NCI-H2227 (cell line): Measurements from ENCODE around the gene RABEP1.

Experiments
- DNase-seq: peaks from one replicate; lab custom pipeline; 2025; ENCODE audit not compliant: unreplicated experiment; lab: John Stamatoyannopoulos, UW

The RABEP1 gene

DNA sequence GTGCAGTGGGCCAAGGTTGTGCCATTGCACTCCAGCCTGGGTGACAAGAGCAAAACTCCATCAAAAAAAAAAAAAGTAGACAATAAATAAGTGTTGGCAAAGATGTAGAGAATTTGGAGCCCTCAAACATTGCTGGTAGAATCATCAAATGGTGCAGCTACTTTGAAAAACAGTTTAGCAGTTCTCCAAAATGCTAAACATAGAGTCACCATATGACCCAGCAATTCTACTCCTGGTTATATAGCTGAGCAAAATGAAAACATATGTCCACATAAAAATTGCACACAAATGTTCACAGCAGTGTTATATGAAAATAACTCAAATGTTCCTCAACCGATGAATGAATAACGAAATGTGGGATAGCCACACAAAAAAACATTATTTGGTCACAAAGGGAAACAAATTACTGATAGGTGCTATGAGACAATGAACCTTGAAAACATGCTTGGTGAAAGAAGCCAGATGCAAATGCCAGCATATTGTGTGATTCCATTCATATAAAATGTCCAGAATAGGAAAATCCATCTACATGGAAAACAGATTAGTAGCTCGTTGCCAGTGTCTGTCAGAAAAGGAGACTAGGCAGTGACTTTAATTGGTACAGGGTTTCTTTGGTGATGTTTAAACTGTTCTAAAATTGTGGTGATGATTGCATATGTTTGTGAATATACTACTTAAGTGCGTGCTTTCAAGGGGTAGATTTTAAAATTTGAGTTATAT, 12.7 kb upstream of the RABEP1 start:
- no peak for DNase-seq

DNA sequence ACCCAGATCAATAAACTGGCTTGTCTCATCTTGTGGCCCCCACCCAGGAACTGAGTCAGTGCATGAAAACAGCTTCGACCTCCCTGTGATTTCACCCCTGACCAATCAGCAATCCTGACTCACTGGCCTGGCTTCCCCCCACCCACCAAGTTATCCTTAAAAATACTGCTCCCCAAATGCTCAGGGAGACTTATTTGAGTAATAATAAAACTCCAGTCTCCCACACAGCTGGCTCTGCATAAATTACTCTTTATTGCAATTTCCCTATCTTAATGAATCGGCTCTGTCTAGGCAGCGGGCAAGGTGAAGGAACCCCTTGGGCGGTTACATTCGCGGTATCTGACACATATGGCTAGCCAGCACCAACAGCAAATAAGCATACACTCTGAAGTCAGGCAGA, 9.8 kb upstream of the RABEP1 start:
- DNase-seq: no peak

DNA sequence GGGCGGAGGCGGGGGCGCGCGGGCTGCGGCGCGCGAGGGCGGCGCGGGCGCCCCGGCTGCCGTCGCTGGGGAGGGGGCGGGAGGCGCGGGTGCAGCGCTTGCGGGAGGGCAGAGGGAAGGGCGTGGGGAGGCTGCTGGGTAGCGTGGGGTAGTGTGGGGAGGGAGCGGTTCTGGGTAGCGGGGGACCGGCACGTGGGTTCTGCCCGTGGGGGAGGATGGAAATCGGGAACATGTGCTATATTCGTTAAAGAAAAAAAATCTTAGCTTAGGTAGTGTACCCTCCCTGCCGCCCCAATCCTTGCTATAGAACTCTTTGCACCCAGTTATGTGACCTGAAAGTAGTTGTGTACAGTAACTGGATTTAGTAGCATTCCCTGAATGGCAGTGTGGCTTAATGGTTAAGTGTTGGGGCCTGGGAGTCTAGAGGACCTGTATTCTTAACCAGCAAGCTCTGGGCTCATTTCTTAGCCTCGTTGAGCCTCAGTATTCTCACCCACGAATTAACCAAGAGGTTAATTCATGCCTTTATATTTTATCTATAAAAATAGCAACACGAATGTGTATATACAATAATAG, 646 bp downstream of the RABEP1 start:
- DNase-seq: peak; percentile 8

DNA sequence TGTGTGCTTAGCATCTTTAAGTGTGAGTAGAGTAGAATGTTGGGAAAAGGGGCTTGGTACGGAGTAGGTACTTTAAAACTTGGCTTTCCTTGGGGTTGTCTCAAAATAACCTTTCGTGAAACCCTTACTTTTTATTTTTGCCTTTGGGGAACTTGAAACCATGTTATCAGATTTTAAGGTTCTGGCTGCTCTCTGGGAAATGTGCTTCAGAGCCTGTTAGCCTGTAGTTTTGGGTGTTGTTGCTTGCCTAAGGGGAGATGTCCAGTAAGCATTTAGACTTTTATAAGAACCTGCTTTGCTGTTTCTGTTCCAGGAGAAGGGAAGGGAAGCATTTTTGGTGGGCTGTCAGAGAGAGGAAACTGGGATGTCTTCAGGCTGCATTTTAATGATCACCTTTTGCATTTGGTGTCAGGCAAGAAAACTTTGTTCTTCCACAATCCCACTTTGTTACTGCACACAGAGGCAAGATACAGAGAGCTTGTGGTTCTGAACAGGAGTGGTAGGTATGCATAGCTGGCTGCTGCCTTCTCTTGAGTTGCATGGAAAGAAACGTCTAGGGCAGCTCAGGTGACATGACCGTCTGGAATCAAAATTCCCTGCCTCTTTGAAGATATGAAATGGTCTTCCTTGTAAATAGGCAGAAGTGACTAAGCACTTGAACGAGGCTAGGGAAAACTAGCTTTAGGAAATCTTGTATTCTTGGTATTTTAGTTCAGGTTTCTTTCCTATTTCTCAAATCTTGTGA, 1.7 kb downstream of the RABEP1 start:
- no peak for DNase-seq

DNA sequence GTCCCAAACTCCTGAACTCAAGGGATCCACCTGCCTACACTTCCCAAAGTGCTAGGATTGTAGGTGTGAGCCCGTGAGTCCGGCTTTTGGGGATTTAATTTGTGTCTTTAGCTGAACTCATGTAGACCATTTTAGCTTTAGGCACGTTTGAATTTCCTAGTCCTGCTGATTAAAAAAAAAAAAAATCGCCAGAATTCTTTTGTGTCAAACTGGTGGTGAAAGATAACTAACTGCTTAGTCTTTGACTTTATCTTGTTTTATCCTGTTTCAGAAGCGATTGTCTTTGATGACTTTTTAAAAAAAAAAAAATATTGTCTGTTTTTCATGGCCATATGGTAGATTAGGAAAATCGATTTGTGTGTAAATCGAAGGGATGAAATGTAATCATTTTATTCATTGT, 2.6 kb downstream of the RABEP1 start:
- DNase-seq: no peak

DNA sequence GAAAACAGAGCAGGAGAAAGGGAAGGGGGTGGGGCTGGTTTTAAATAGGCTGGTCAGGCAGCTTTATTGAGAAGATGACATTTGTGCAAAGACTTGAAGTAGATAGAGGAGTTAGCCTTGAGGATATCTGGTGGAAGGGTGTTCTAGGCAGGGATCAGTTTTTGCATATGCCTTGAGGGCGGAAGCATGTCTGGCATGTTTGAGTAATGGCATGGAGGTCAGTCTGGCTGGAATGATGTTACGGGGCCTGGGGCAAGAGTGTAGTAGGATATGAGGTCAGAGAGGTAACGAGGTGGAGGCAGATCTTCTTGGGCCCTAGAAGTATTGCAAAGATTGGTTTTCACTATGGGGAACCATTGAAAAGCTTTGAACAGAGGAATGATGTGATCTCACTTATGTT, 4.8 kb downstream of the RABEP1 start:
- DNase-seq: no peak

DNA sequence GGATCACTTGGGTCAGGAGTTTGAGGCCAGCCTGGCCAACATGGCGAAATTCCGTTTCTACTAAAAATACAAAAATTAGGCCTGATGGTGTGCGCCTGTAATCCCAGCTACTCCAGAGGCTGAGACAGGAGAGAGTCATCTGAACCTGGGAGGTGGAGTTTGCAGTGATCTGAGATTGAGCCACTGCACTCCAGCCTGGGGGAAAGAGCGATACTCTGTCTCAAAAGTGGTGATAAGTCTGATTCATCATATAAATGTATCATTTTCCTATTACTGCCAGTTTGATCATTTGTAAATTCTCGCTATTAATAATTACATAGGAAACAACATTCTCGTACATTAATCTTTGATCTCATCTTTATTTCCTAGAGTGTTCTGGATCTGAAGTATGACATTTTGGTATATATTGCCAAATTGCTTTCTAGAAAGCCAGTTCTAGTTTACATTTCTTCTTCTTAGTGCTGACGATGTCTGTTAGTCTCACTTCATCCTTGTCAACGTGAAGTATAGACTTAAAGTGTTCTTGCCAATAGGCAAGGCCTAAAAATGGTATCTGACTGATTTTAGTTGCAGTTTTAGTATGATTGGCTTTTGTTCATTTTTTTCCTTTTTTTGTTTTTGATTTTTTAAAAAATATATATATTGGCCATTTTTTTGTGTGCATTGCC, 9.7 kb downstream of the RABEP1 start:
- no peak for DNase-seq

DNA sequence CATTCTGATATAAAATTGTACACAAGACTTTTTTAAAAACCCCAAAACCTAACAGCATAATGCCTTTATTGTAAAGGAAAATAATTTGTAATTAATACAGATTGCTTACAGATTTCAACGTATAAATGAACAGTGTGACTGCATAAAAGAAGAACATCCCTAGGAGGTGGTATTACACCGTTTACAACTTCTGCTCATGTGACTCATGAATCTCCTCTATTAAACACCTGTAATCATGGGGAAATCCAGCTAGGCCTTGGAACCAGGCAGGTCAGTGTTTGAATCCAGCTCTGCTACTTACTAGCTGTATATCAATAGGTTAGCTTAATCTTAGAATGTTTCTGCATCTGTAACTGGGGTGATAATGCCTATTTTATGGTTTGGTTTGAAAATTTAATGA, 15.2 kb downstream of the RABEP1 start:
- DNase-seq: no peak

DNA sequence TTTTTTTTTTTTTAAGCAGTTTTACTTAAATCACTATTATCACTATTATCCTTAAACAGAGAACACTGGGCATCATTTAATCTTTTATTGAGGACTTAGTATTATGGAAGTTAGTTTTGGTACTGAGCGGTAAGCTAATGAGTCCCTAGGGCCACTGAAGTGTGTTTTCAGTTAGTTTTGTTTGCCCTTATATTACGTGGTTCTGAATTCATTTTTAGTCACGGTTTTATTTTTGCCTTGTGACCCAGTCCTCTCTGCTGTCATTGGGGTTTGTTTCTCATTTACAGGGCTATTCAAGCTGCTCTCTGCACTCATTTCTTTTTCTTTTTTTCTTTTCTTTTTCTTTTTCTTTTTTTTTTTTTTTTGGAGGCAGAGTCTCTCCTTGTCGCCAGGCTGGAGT, 17.3 kb downstream of the RABEP1 start:
- DNase-seq: no peak

DNA sequence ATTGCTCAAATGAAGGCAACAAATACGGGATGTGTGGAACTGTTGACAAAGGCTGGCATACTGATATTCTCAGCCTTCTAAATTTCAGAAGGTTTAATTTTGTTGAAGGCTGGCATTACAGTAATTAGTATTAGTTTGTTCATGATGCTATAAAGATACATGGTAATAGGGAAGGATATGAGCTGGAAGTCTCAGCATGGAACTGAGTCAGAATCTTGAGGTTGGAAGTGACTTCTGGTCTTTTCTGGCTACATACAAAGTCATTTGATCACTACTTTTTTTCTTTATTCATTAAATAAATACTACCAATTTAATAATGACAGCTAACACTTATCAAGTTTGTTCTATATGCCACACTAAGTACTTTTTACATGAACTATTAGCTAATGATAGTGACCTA, 22.6 kb downstream of the RABEP1 start:
- no peak for DNase-seq

DNA sequence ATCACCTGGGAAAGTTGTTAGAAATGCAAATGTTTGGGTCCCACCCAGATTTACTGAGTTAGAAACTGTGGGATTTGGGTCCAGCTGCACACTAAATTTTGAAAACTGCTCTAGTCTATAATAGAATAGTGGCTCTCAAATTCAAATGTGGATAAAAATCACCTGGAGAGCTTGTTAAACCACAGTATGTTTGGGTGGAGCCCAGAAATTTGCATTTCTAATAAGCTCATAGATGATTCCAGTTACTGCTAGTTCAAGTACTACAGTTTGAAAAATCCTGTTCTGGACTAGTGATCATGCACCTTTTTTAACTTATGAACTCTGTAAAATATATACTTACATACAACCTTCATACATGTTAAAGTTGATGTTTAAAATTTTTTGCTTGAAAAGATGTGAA, 27.8 kb downstream of the RABEP1 start:
- DNase-seq: no peak

DNA sequence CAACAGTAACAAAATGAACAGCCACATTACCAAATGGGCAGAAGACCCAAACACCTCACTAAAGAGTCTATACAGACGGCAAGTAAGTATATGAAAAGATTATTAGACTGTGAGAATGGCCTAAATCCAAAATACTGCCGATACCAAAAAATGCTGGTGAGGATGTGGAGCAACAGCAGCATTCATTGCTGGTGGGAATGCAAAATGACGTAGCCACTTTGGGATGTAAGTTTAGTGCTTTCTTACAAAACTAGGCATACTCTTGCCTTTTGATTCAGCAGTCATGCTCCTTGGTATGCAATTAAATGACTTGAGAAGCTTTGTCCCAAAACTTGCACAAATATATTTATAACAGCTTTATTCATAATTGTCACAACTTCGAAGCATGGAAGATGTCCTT, 43.8 kb downstream of the RABEP1 start:
- no peak for DNase-seq

DNA sequence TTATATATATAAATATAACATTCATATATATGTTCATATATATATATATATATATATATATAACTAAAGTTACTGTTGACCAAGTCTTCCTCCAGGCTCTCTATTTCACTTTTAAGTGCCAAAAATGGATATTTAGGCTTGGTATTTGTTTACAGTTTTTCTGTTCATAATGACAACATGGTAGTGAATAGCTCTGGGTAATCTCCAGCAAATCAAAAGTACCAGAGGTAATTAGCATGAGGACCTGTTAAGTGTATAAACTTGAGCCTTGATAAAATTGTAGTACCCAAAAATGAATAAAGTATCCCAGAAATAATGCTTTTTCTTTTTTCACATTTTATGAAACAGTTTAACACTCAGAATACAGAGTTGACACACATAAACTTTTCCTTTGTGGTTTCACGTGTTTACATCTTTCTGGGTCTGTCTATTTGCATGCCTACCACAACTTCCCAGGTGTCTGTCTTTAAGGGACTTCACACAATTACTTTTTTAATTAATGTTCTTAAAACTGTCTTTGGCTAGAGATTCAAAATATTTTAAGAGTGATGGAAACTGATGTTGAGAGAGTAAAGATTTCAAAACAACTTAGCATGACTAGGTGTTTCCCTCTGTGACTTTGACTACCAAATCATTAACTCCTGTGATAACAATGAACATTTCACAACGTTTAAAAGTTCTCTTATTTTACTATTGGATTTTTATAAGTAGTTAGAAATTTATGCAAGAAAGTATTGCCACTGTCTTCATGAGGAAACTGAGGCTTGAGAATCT, 47.9 kb downstream of the RABEP1 start:
- no peak for DNase-seq

DNA sequence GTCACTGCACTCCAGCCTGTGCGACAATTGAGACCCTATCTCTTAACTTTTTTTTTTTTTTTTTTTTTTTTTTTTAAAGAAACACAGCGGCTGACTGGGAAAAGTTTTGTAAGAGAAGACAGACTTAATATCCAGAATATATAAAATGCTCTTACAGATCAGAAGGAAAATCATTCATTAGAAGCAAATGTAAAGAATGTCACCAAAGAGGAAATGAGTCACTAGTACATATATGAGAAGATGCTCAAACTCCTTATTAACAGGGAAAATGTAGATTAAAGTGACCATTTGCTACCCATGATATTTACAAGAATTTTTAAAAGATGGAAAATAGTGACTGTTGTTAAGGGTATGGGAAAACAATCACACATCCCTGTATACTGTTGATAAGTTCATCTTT, 48.9 kb downstream of the RABEP1 start:
- DNase-seq: no peak

DNA sequence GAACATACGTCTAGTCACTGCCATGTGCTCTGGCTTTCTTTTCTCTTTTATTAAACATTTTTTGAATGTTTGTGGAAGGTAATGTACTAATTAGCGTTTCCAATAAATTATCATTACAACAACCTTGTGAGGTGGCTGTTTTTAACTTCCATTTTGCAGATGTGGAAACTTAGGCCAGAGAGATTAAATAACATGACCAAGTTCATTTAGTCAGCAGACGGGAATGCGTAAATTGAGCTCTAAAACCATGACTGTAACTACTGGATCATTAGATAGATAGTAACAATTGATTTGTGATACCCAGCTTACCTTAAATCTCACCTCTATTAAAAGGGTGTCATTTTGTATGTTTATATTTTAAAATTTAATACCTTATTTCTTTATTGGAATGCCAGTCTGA, 49.4 kb downstream of the RABEP1 start:
- no peak for DNase-seq

DNA sequence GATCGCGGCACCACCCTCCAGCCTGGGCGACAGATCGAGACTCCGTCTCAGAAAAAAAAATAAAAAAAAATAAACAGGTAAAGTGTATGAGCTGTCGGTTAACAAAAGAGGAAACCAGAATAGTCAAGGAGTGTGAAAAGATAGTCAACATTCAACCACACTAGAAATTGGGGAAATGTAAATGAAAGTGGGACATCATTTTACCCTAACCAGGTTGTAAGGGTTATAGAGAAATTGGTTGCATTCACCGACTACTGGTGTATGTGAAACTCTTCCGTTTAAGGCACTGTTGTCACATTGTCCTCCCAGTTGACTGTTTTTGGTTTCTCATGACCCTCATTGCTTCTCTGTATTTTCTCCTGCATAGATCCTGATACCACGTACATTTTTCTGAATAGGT, 62.8 kb downstream of the RABEP1 start:
- DNase-seq: no peak

DNA sequence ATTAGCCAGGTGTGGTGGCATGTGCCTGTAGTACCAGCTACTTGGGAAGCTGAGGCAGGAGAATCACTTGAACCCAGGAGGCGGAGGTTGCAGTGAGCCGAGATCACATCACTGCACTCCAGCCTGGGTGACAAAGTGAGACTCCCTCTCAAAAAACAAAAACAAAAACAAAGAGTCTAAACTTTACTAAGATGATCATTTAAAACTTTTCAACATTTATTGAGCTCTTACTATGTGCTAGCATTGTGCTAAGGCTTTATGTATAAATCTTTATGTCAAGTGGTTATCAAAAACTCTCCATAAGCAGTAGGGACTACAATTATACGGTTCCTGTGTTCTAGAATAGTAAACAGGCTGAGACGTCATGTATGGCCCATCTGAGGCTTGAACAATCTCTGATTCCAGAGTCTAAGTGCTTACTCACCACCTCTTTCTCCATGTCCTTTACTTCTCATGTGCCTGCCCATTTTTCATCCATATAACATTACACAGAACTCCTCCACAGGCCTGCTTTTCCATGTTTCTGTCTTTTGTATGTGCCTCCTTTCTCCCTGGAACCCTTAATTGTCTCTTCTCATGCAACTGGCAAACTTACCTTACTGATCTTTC, 70.7 kb downstream of the RABEP1 start:
- DNase-seq: no peak

DNA sequence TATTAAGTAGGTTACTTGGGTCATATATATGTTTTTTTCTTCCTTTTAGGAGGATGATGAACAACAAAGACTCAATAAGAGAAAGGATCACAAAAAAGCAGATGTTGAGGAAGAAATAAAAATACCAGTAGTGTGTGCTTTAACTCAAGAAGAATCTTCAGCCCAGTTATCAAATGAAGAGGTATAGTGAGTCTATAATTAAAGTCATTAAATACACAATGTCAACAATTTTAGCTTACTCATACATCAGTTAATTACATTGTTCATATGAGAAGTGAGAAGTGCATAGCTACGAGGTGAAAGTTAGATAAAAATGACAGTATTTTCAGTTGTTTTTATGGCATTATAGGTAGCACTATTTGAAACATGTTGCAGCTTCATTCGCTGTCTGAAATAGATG, 72.2 kb downstream of the RABEP1 start:
- no peak for DNase-seq

DNA sequence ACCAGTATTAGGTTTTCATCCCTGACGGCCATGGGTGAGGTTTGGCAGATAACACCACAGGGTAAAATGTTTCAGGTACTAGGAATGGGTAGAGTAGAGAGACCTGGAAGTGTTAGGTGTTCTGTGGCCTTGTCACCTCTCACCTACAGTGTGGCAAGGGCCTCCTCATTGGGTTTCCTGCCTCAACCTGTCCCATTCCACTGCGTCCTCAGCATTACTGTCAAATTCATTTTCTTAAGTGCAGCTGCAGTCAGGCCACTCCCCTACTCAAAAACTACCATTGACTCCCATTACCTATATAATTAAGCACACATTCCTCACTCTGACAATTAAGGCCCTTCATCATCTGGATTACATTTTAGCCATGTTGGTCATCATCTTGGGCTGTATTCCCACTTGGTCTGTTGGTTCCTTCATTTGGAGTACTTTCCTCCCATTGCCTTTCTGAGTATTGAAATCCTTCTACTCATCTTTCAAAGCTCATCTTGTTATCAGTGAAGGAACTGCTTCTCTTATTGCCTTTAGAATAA, 72.9 kb downstream of the RABEP1 start:
- DNase-seq: no peak

DNA sequence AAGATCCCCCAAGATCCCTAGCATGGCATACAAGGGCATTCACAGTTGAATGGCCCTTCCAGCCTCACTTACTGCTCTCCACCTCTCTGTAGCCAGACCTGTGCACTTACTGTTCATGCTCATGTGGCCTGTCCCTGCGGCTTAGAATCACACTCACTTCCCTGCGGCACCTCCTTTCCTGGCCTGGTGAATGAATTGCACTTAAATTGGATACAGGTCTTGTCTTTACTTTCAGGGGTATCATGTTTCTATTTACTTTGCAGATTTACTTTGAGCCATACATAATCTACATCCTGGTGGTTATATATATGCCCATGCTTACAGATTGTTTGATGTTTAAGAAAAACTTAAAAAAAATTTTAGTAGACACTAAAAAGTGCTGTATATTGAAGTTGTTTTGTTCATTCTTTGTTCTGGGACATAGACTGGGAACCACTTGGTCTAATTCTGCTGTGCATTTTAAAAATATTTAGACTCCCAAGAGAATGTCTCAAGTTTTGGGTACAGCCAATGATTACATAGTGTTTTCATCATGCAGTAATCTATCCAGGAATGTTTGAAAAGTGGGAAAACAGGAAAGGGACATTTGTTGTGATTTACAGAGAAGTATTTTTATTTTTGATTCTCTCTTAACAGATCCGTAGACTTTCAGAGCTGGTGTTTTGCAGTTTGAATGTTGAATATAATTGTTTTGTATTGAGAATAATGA, 73.5 kb downstream of the RABEP1 start:
- no peak for DNase-seq
